T-helper 1 cell treated with Interleukin-12 subunit alpha and Interleukin-12 subunit beta and Interleukin-4 antibody, amounts not matched to agents 30 μg/mL and 1 μg/mL, for 36 hours (primary cell): Measurements from ENCODE around the gene ASAP2.

Experiments used
- H3K27ac Mint-ChIP-seq: one replicate; pipeline ENCODE4 v1.8.0; 2021; ENCODE audit warnings: mild to moderate bottlenecking, mixed read lengths
- H3K27me3 Mint-ChIP-seq: one replicate; pipeline ENCODE4 v1.8.0; 2021; ENCODE audit warnings: low read depth, mixed read lengths
- H3K36me3 Mint-ChIP-seq: one replicate; pipeline ENCODE4 v1.8.0; 2021; ENCODE audit warnings: low read depth, mixed read lengths
- H3K4me1 Mint-ChIP-seq: one replicate; pipeline ENCODE4 v1.8.0; 2021; ENCODE audit warnings: low read depth, mixed read lengths
- H3K4me3 Mint-ChIP-seq: one replicate; pipeline ENCODE4 v1.8.0; 2021; ENCODE audit warnings: mild to moderate bottlenecking, moderate library complexity, mixed read lengths
- H3K9me3 Mint-ChIP-seq: one replicate; pipeline ENCODE4 v1.8.0; 2021; ENCODE audit warnings: mixed read lengths

The ASAP2 gene

GRCh38 chr2:9238591-9239326 lies 32.1 kb downstream of the ASAP2 start:
- H3K9me3 Mint-ChIP-seq = no peaks in the 10 kb centered on the region
- no peaks in the 10 kb centered on the region for H3K36me3 Mint-ChIP-seq
- H3K27ac Mint-ChIP-seq = no peak overlapping the region
- no peaks in the 10 kb centered on the region for H3K4me1 Mint-ChIP-seq
- no peaks in the 10 kb centered on the region for H3K27me3 Mint-ChIP-seq
- no peak overlapping the region for H3K4me3 Mint-ChIP-seq

DNA sequence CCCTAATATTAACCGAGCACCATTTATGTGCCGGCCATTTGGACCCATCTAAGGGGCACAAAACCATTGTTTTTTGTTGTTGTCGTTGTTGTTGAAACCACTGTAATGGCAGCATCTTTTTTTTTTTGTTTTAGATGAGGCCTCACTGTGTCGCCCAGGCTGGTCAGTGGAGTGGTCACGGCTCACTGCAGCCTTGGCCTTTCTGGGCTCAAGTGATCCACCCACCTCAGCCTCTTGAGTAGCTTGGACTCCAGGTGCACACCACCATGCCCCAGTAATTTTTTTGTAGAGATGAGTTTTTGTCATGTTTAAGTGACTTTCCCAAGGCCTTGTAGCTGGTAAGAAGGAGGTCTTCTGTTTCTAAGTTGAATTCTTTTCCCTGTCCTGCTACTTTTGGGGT lies 33.0 kb downstream of the ASAP2 start:
- Mint-ChIP-seq H3K4me1 (no peaks in the 10 kb centered on the region), H3K27ac (no peak overlapping the region), H3K4me3 (no peak overlapping the region), H3K9me3 (no peaks in the 10 kb centered on the region), H3K36me3 (no peaks in the 10 kb centered on the region), H3K27me3 (no peaks in the 10 kb centered on the region)

- no peaks in the 10 kb centered on the region for H3K27me3 Mint-ChIP-seq
- H3K27ac Mint-ChIP-seq = no peak overlapping the region
- no peak overlapping the region for H3K4me3 Mint-ChIP-seq
Observed at GRCh38 chr2:9240745-9241144, 34.1 kb downstream of the ASAP2 start.

DNA sequence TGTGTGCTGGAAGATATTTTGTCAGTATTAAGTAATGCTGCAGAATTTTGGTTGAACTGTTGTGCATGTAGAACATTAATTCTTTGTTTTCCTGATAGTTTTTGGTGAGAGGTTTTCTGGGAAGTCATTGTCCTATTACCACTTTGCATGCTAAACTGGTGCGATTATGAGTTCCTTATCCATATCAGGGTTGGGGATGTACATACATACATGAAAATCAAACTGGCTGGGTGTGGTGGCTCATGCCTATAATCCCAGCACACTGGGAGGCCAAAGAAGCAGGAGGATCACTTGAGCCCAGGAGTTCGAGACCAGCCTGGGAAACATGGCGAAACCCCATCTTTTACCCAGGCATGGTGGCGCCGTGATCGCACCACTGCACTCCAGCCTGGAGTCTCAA lies 34.6 kb downstream of the ASAP2 start:
- H3K4me1 Mint-ChIP-seq = no peaks in the 10 kb centered on the region
- H3K27me3 Mint-ChIP-seq = no peaks in the 10 kb centered on the region
- no peak overlapping the region for H3K4me3 Mint-ChIP-seq
- H3K9me3 Mint-ChIP-seq = no peaks in the 10 kb centered on the region
- H3K36me3 Mint-ChIP-seq = no peaks in the 10 kb centered on the region
- H3K27ac Mint-ChIP-seq = no peak overlapping the region

More at GRCh38 chr2:9240745-9241144, 34.1 kb downstream of the ASAP2 start:
- no peaks in the 10 kb centered on the region for H3K9me3 Mint-ChIP-seq
- no peaks in the 10 kb centered on the region for H3K36me3 Mint-ChIP-seq
- H3K4me1 Mint-ChIP-seq = no peaks in the 10 kb centered on the region

DNA sequence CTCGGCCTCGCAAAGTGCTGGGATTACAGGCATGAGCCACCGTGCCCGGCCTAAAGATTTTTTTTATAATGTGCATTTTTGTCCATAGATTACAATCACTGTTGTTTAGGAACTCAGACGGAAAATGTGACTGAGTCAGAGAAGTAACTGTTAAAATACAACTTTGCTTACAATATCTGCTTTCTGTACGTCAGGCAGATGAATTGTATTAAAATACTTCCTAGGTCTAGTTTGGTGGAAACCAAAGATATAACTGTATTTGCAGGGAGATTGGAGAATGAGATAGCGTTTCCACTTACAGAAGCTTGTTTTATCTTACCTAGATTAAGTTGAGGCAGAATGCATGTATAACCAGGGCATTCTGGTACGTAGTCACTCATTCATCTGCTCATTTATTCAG lies 36.7 kb downstream of the ASAP2 start:
- no peak overlapping the region for H3K27ac Mint-ChIP-seq
- no peaks in the 10 kb centered on the region for H3K36me3 Mint-ChIP-seq

GRCh38 chr2:9244985-9245544 lies 38.5 kb downstream of the ASAP2 start:
- H3K4me3 Mint-ChIP-seq = no peak overlapping the region
- no peaks in the 10 kb centered on the region for H3K27me3 Mint-ChIP-seq
- no peaks in the 10 kb centered on the region for H3K4me1 Mint-ChIP-seq
- no peaks in the 10 kb centered on the region for H3K9me3 Mint-ChIP-seq
- no peaks in the 10 kb centered on the region for H3K36me3 Mint-ChIP-seq
- H3K27ac Mint-ChIP-seq = no peak overlapping the region

More for the DNA sequence above, 36.7 kb downstream of the ASAP2 start:
- Mint-ChIP-seq H3K4me1 (no peaks in the 10 kb centered on the region), H3K27me3 (no peaks in the 10 kb centered on the region), H3K9me3 (no peaks in the 10 kb centered on the region), H3K4me3 (no peak overlapping the region)

- Mint-ChIP-seq H3K27ac (no peak overlapping the region), H3K4me3 (no peak overlapping the region), H3K36me3 (no peaks in the 10 kb centered on the region), H3K9me3 (no peaks in the 10 kb centered on the region), H3K27me3 (no peaks in the 10 kb centered on the region), H3K4me1 (no peaks in the 10 kb centered on the region)
Observed at GRCh38 chr2:9247177-9247576, 40.6 kb downstream of the ASAP2 start.

GRCh38 chr2:9247786-9248185 lies 41.2 kb downstream of the ASAP2 start:
- no peak overlapping the region for H3K4me3 Mint-ChIP-seq
- no peaks in the 10 kb centered on the region for H3K36me3 Mint-ChIP-seq
- H3K9me3 Mint-ChIP-seq = no peaks in the 10 kb centered on the region
- H3K4me1 Mint-ChIP-seq = no peaks in the 10 kb centered on the region
- H3K27me3 Mint-ChIP-seq = no peaks in the 10 kb centered on the region
- H3K27ac Mint-ChIP-seq = no peak overlapping the region

DNA sequence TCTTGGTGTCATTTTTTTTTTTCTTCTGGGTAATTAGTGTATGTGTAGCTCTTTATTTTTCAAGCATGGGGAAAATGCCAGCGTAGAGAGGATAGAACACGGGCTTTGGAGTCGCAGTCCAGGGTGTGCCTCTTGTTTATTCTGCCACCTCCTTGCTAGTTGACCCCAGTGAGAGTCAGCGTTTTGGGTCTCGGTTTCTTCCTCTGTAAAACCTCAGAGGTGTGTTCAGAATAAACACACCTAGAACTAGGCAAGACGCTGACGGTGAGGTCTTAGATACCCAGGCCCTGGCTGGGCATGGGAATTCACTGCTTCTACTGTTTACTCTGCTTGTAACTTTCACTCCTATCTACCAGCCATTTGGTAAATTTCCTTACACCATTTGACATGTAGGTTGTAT lies 41.8 kb downstream of the ASAP2 start:
- no peaks in the 10 kb centered on the region for H3K27me3 Mint-ChIP-seq
- H3K4me1 Mint-ChIP-seq = no peaks in the 10 kb centered on the region
- no peak overlapping the region for H3K4me3 Mint-ChIP-seq
- no peak overlapping the region for H3K27ac Mint-ChIP-seq
- no peaks in the 10 kb centered on the region for H3K36me3 Mint-ChIP-seq
- H3K9me3 Mint-ChIP-seq = no peaks in the 10 kb centered on the region

DNA sequence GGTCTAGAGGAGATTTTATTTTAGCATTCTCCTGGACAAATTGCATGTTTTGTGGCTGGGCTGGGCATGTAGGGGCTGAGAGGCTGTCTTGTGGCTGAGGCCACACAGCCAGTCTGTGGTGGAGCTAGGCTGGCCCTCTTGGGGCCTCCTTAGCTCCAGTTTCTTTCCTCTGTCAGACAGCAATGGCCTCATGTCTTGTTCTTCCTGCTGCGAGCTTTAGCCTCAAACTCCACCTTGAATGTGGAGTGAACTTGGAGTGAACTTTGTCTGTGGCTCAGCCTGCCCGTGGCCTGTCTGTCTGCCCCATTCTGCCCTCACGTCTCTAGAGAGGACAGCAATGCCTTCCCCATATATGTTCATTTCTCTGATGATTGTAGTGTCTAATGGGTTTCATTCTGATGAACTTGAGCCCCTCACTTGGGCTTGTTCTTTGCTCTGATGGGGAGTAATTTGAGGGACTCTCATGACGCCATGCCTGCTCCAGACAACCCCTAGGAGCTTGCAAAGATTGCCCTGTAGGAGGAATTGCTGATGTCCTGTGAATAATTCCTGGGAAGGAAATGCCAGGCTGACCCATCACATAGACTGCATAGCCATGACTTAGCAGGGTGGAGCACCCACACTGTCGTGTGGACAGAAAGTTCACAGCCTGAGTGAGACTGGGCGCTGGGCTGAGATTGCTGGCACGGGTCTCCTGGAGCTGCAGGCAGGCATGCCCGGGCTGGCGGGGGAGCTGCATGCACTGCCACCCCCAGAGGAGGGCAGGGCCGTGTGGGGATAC lies 42.6 kb downstream of the ASAP2 start:
- Mint-ChIP-seq H3K9me3 (no peaks in the 10 kb centered on the region), H3K27ac (no peak overlapping the region), H3K27me3 (no peaks in the 10 kb centered on the region), H3K36me3 (no peaks in the 10 kb centered on the region), H3K4me1 (no peaks in the 10 kb centered on the region), H3K4me3 (no peak overlapping the region)

DNA sequence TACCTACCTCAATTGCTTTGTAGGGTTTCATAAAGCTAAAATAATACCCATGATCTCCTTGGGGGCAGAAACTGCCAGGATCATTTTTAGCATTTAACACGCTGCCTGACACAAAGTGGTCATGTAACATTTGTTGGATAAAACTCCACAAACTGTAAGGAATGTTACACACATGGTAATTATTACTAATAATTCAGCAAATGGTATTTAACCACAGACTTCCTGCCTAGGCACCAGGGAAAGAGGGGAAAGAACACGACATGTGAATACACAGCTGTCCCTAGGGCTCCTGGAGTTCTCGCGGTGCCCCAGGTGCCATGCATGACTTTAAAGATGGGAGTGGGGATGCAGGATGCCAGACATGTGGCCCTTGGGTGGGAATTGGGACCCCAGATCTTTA lies 43.5 kb downstream of the ASAP2 start:
- Mint-ChIP-seq H3K9me3 (no peaks in the 10 kb centered on the region), H3K27ac (no peak overlapping the region), H3K4me3 (no peak overlapping the region), H3K36me3 (no peaks in the 10 kb centered on the region), H3K27me3 (no peaks in the 10 kb centered on the region), H3K4me1 (no peaks in the 10 kb centered on the region)

DNA sequence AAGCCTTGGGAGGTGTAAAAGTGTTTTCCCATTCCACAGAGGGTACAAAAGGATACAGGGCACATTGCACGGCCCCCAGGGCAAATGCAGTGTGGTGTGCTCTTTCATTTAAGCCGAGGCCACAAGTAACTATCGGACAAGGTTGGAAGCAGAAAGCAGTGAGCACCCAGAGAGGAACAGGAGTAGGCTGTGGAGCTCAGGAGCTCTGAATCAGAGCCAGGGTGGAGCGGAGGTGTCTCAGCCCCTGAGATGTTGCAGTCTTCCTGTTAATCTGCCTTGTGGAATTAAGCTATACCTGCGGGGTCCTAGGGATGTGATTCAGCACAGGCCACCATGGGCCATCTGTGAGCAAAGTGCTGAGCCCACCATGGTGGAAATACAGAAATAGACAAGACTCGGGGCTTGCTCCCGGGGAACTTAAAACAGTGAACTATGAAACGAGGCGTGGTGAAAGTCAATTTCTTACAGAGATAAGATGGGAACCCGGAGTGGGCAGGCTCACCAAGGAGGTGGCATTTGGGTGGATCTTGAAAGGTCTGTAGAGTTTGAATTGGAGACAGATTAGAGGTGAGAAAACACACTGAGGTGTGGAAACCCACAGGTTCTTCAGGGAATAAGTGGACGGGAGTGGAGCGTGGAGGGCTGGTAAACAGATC lies 44.0 kb downstream of the ASAP2 start:
- H3K27ac Mint-ChIP-seq = no peak overlapping the region
- H3K9me3 Mint-ChIP-seq = no peaks in the 10 kb centered on the region
- H3K27me3 Mint-ChIP-seq = no peaks in the 10 kb centered on the region
- no peaks in the 10 kb centered on the region for H3K36me3 Mint-ChIP-seq
- no peak overlapping the region for H3K4me3 Mint-ChIP-seq
- no peaks in the 10 kb centered on the region for H3K4me1 Mint-ChIP-seq

GRCh38 chr2:9251154-9252001 lies 44.8 kb downstream of the ASAP2 start:
- H3K27ac Mint-ChIP-seq = no peak overlapping the region
- H3K9me3 Mint-ChIP-seq = no peaks in the 10 kb centered on the region
- H3K27me3 Mint-ChIP-seq = no peaks in the 10 kb centered on the region

DNA sequence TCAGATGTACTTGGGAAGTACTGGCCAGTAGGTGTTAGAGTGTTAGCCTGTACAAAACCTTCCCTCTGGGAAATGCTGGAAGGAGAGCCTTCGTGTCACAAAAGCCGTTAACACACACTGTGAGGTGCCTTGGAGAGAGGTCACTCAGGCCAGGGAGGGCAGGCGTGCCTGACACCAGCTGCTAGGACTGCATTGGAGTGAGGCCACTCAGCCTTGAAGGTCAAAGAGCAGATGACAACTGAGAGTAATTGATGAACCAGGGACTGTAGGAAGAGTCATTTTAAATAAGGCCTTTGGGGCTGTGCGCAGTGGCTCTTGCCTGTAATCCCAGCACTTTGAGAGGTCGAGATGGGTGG lies 45.4 kb downstream of the ASAP2 start:
- no peaks in the 10 kb centered on the region for H3K27me3 Mint-ChIP-seq

More at GRCh38 chr2:9251154-9252001, 44.8 kb downstream of the ASAP2 start:
- Mint-ChIP-seq H3K4me3 (no peak overlapping the region), H3K4me1 (no peaks in the 10 kb centered on the region), H3K36me3 (no peaks in the 10 kb centered on the region)

More for the DNA sequence above, 45.4 kb downstream of the ASAP2 start:
- Mint-ChIP-seq H3K9me3 (no peaks in the 10 kb centered on the region), H3K36me3 (no peaks in the 10 kb centered on the region), H3K4me1 (no peaks in the 10 kb centered on the region), H3K4me3 (no peak overlapping the region), H3K27ac (no peak overlapping the region)
